HEK293T (cell line): Measurements from ENCODE around the gene CHST1.

Experiments used
- FOXM1 ChIP-seq: fragments of 450-650 bp; IDR thresholded peaks from 2 replicates; pipeline ENCODE4 v1.6.1; 2017; ENCODE audit warnings: mild to moderate bottlenecking, borderline replicate concordance
- NFRKB ChIP-seq: fragments of 450-650 bp; IDR thresholded peaks from 2 replicates; pipeline ENCODE4 v1.6.1; 2016; ENCODE audit warnings: mild to moderate bottlenecking, moderate library complexity
- SP1 ChIP-seq: fragments of 450-650 bp; IDR thresholded peaks from 2 replicates; pipeline ENCODE4 v1.6.1; 2017
- SUZ12 ChIP-seq: fragments of 450-650 bp; IDR thresholded peaks from 2 replicates; pipeline ENCODE4 v1.6.1; 2016; ENCODE audit warnings: mild to moderate bottlenecking
- TF ChIP-seq, protein P1 (sequence below): fragments of 450-650 bp; IDR thresholded peaks from 2 replicates; pipeline ENCODE4 v1.6.1; 2016

DNA sequence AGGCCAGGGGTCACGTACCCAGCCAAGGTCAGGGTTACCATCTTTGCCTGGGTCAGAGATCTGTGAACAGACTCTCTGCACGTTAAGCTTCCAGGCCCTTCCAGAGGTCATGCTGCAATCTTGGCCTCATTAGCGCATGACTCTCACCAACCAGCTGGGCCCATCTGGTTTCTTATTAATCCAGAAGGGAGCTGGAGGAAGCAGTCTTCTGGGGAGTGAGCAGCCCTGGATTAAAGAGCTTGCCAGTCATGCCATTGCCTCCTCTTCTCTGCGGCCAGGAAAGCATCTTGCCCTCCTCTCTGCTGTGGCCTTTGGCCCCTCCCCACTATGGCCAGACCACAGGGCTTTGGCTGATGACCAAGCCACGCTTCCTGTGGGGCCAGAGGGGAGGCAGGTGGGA is 57.4 kb downstream of the CHST1 start:
- TF ChIP-seq SUZ12 = no peak
- TF ChIP-seq SP1 = no peak
- TF ChIP-seq, protein P1, sequence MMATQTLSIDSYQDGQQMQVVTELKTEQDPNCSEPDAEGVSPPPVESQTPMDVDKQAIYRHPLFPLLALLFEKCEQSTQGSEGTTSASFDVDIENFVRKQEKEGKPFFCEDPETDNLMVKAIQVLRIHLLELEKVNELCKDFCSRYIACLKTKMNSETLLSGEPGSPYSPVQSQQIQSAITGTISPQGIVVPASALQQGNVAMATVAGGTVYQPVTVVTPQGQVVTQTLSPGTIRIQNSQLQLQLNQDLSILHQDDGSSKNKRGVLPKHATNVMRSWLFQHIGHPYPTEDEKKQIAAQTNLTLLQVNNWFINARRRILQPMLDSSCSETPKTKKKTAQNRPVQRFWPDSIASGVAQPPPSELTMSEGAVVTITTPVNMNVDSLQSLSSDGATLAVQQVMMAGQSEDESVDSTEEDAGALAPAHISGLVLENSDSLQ = no peak
- no peak for TF ChIP-seq FOXM1
- TF ChIP-seq NFRKB = no peak
